H9 (cell line): ENCODE data around the gene AFDN. TPM values are rescaled to one million over a fixed set of nuclear protein-coding genes. Genes with fewer than 3 reads are reported as not detected.

ENCODE experiments used
- DNase-seq: peaks from one replicate; pipeline ENCODE4 v3.0.0-alpha.2; 2017
- H2AFZ ChIP-seq: one replicate; pipeline ENCODE4 v1.6.1; 2013; ENCODE audit warnings: mild to moderate bottlenecking, low read length, control low read depth, moderate library complexity
- H2AK5ac ChIP-seq: 2 replicates; pipeline ENCODE4 v1.6.1; 2013; ENCODE audit warnings: low read length, control low read depth, mixed read lengths; ENCODE audit not compliant: insufficient read length
- H2BK120ac ChIP-seq: one replicate; pipeline ENCODE4 v1.6.1; 2013; ENCODE audit warnings: low read depth, mild to moderate bottlenecking, low read length, control low read depth, inconsistent platforms; ENCODE audit not compliant: poor library complexity, severe bottlenecking
- H2BK12ac ChIP-seq: 2 replicates; pipeline ENCODE4 v1.6.1; 2013; ENCODE audit warnings: low read length, control low read depth, mixed read lengths, low read depth; ENCODE audit not compliant: insufficient read length
- H2BK15ac ChIP-seq: 2 replicates; pipeline ENCODE4 v1.6.1; 2013; ENCODE audit warnings: low read depth, low read length, control low read depth
- H2BK20ac ChIP-seq: one replicate; pipeline ENCODE4 v1.6.1; 2013; ENCODE audit warnings: low read depth, mild to moderate bottlenecking, low read length, control low read depth, inconsistent platforms; ENCODE audit not compliant: poor library complexity, severe bottlenecking
- H2BK5ac ChIP-seq: 2 replicates; pipeline ENCODE4 v1.6.1; 2013; ENCODE audit warnings: low read length, control low read depth, mixed read lengths; ENCODE audit not compliant: insufficient read length
- H3K14ac ChIP-seq: 2 replicates; pipeline ENCODE4 v1.6.1; 2013; ENCODE audit warnings: low read length, control low read depth; ENCODE audit not compliant: insufficient read depth
- H3K18ac ChIP-seq: 2 replicates; pipeline ENCODE4 v1.6.1; 2013; ENCODE audit warnings: low read depth, mild to moderate bottlenecking, mixed read lengths, low read length, control low read depth; ENCODE audit not compliant: insufficient read length
- H3K23ac ChIP-seq: 2 replicates; pipeline ENCODE4 v1.6.1; 2013; ENCODE audit warnings: low read length, control low read depth, mixed read lengths, low read depth; ENCODE audit not compliant: insufficient read length
- H3K23me2 ChIP-seq: 2 replicates; pipeline ENCODE4 v1.6.1; 2013; ENCODE audit warnings: low read depth, mild to moderate bottlenecking, mixed read lengths, low read length, control low read depth; ENCODE audit not compliant: insufficient read length, poor library complexity, severe bottlenecking
- H3K27ac ChIP-seq: 2 replicates; pipeline ENCODE4 v1.5.1; 2013; ENCODE audit warnings: low read length, control low read depth, mixed read lengths, low read depth; ENCODE audit not compliant: insufficient read length
- H3K27me3 ChIP-seq: 2 replicates; pipeline ENCODE4 v1.6.1; 2013; ENCODE audit warnings: low read length, control low read depth, inconsistent platforms; ENCODE audit not compliant: insufficient read depth
- H3K4ac ChIP-seq: 2 replicates; pipeline ENCODE4 v1.6.1; 2013; ENCODE audit warnings: low read depth, mild to moderate bottlenecking, control low read depth, inconsistent platforms, low read length, moderate library complexity
- H3K4me1 ChIP-seq: 2 replicates; pipeline ENCODE4 v1.6.1; 2013; ENCODE audit warnings: low read length, control low read depth, inconsistent platforms; ENCODE audit not compliant: insufficient read depth
- H3K4me2 ChIP-seq: 2 replicates; pipeline ENCODE4 v1.6.1; 2013; ENCODE audit warnings: low read length, control low read depth, mixed read lengths; ENCODE audit not compliant: insufficient read length, insufficient read depth
- H3K56ac ChIP-seq: 2 replicates; pipeline ENCODE4 v1.6.1; 2013; ENCODE audit warnings: low read depth, mild to moderate bottlenecking, mixed read lengths, low read length, control low read depth; ENCODE audit not compliant: insufficient read length
- H3K79me1 ChIP-seq: 2 replicates; pipeline ENCODE4 v1.6.1; 2013; ENCODE audit warnings: low read depth, mild to moderate bottlenecking, moderate library complexity, low read length, control low read depth, inconsistent platforms; ENCODE audit not compliant: insufficient read depth, poor library complexity, severe bottlenecking
- H3K79me2 ChIP-seq: 2 replicates; pipeline ENCODE4 v1.6.1; 2013; ENCODE audit warnings: low read length, control low read depth, inconsistent platforms; ENCODE audit not compliant: insufficient read depth
- H3K9ac ChIP-seq: 2 replicates; pipeline ENCODE4 v1.6.1; 2013; ENCODE audit warnings: low read length, control low read depth, mixed read lengths; ENCODE audit not compliant: insufficient read length; ENCODE audit errors: extremely low read depth
- H3K9me3 ChIP-seq: one replicate; pipeline ENCODE4 v1.6.1; 2013; ENCODE audit warnings: low read depth, low read length, inconsistent platforms; ENCODE audit not compliant: control insufficient read depth
- H3T11ph ChIP-seq: one replicate; pipeline ENCODE4 v1.6.1; 2013; ENCODE audit warnings: mild to moderate bottlenecking, low read length, control low read depth, inconsistent platforms
- H4K20me1 ChIP-seq: one replicate; pipeline ENCODE4 v1.6.1; 2013; ENCODE audit not compliant: control insufficient read depth, insufficient read length, insufficient read depth
- H4K5ac ChIP-seq: 2 replicates; pipeline ENCODE4 v1.6.1; 2013; ENCODE audit warnings: low read depth, mild to moderate bottlenecking, mixed read lengths, low read length, control low read depth; ENCODE audit not compliant: insufficient read length
- H4K8ac ChIP-seq: replicated peaks from 2 replicates; pipeline ENCODE4 v1.6.1; 2013; ENCODE audit warnings: low read length, control low read depth, mixed read lengths, low read depth; ENCODE audit not compliant: insufficient read length
- H4K91ac ChIP-seq: 2 replicates; pipeline ENCODE4 v1.6.1; 2013; ENCODE audit warnings: low read depth, mild to moderate bottlenecking, moderate library complexity, mixed read lengths, low read length, control low read depth; ENCODE audit not compliant: insufficient read length
- H3K27ac Mint-ChIP-seq, 3 experiments: 2 replicates in 2 of 3; 3 replicates in 1 of 3; pipeline ENCODE4 v1.8.0; 2020 to 2021; ENCODE audit warnings: mixed read lengths in 3 of 3, mild to moderate bottlenecking in 1 of 3, moderate library complexity in 1 of 3
- H3K27me3 Mint-ChIP-seq: 2 replicates; pipeline ENCODE4 v1.8.0; 2021; ENCODE audit warnings: low read depth, mild to moderate bottlenecking, moderate library complexity, mixed read lengths
- H3K36me3 Mint-ChIP-seq, 3 experiments: 2 replicates in 2 of 3; 3 replicates in 1 of 3; pipeline ENCODE4 v1.8.0; 2020 to 2021; ENCODE audit warnings: low read depth in 3 of 3, mixed read lengths in 3 of 3; ENCODE audit not compliant: insufficient read depth in 1 of 3
- H3K4me1 Mint-ChIP-seq, 2 experiments: 2 replicates each; pipeline ENCODE4 v1.8.0; 2020; ENCODE audit warnings: mixed read lengths in 2 of 2
- H3K4me3 Mint-ChIP-seq, 2 experiments: 2 replicates in 1 of 2; 3 replicates in 1 of 2; pipeline ENCODE4 v1.8.0; 2020 to 2021; ENCODE audit warnings: mild to moderate bottlenecking in 2 of 2, mixed read lengths in 2 of 2, moderate library complexity in 1 of 2
- H3K9me3 Mint-ChIP-seq, 2 experiments: 2 replicates in 1 of 2; 3 replicates in 1 of 2; pipeline ENCODE4 v1.8.0; 2020; ENCODE audit warnings: mild to moderate bottlenecking in 2 of 2, mixed read lengths in 2 of 2, moderate library complexity in 1 of 2
- CTCF ChIP-seq: fragments of 200-600 bp; sonication (generic); conservative IDR thresholded peaks from 3 replicates; pipeline ENCODE4 v1.8.0; 2021; ENCODE audit warnings: antibody characterized with exemption, mild to moderate bottlenecking
- WGBS: extraction: QIAGEN DNeasy Blood & Tissue Kit; methylation state at CpG from one replicate; pipeline ENCODE4 v1.1.7; 2013; ENCODE audit warnings: missing lambda C conversion rate, low lambda C conversion rate, mixed read lengths; ENCODE audit not compliant: insufficient read length; ENCODE audit errors: extremely low coverage; 5-methylcytosine and 5-hydroxymethylcytosine counted together
- total RNA-seq: library from RNA; stranded (reverse); gene quantifications from 2 replicates; pipeline ENCODE4 v1.2.1, GENCODE V29; 2021

The AFDN gene
- total RNA-seq, 1 experiment from 2014 or later: 157 TPM

DNA sequence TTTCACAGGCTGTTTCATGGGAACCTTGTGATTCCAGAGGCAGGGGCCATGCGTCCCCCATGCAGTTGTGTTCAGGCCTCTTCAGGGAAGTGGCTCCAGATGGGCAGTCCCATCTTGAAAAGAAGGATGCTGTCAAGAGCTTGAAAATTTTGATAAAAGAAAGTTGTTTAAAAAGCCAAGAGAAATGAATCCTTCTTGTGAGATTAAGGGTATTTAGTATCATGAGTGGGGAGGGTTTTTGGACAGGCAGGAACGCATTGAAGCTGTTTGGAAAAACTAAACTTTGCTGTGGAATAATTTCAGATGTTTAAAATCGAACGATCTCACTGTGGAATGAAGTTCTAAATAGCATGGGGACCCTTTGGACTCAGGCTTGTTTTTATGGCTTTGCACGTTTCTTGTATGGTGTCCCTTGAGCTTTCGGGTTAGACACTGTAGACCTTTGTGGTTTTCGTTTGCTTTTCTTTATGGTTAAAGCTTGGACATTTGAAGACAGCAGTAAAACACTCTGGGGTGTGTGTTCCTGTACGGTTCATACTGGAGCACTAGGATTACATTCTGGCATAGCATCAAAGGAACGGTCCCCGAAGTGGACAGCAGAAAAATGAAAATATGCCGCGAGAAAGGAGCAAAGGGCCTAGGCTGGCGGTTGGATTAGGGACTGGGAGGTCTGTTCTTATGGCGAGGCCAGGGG, 188.9 kb downstream of the AFDN start:
- Mint-ChIP-seq H3K4me3 (no peak overlapping the region), H3K9me3 (peaks cover 15 to 19% of the 10 kb centered on the region in 2 experiments), H3K36me3 (peaks cover 0 to 21% (median 3%) of the 10 kb centered on the region in 3 experiments; a peak in 5 of 7 replicates), H3K27me3 (peaks cover 2% of the 10 kb centered on the region; the same call in 1 of the 2 replicates), H3K27ac (peak overlapping the region in 1 of 3 experiments; percentile 28; a peak in 1 of 7 replicates), H3K4me1 (peaks cover 13 to 14% of the 10 kb centered on the region in 2 experiments)
- Histone ChIP-seq H3K23ac (no peak overlapping the region), H2BK5ac (no peak overlapping the region), H3K56ac (no peak overlapping the region), H3K14ac (no peak overlapping the region), H2BK12ac (no peak overlapping the region), H3K4me2 (no peak overlapping the region), H3K9ac (no peak overlapping the region), H3K79me2 (no peaks in the 10 kb centered on the region), H2BK15ac (no peak overlapping the region), H3K23me2 (no peaks in the 10 kb centered on the region), H3K4ac (no peak overlapping the region), H3K27me3 (no peaks in the 10 kb centered on the region), H4K8ac (no peak overlapping the region), H3K18ac (no peak overlapping the region), H4K20me1 (no peaks in the 10 kb centered on the region), H2BK120ac (no peak overlapping the region), H3K4me1 (no peaks in the 10 kb centered on the region), H2BK20ac (no peak overlapping the region), H4K5ac (no peak overlapping the region), H3K27ac (no peak overlapping the region), H4K91ac (no peak overlapping the region), H3K9me3 (no peaks in the 10 kb centered on the region), H2AK5ac (no peak overlapping the region), H2AFZ (no peak overlapping the region), H3T11ph (no peak overlapping the region), H3K79me1 (no peaks in the 10 kb centered on the region)
- WGBS: no CpG with 5 or more reads among the region's 14 CpGs
- TF ChIP-seq CTCF: no peak
- no peak for DNase-seq
